ENCODE measurements around the gene ZNF200.
"Not testable (repeated sequence)": the region's sequence is repeated elsewhere in the genome, so short reads cannot be mapped to it uniquely, and the experiment has no call there.

Gene ZNF200

GRCh38 chr16:3198334-3199072 lies 36.5 kb downstream of the ZNF200 start:
- DNase-seq (ENCODE audit: low spot score), result no peak

- DNase-seq (ENCODE audit: low spot score), result not testable (repeated sequence)
Observed at GRCh38 chr16:3197694-3198333, 37.1 kb downstream of the ZNF200 start.

- no peak for DNase-seq (ENCODE audit: low spot score)
Observed at GRCh38 chr16:3195975-3196374, 39.0 kb downstream of the ZNF200 start.

- no peak for DNase-seq (ENCODE audit: low spot score)
Observed at GRCh38 chr16:3194792-3195191, 40.2 kb downstream of the ZNF200 start.

- DNase-seq (ENCODE audit: low spot score), result no peak
Observed at GRCh38 chr16:3193221-3194212, 41.4 kb downstream of the ZNF200 start.

GRCh38 chr16:3192476-3193019 lies 42.4 kb downstream of the ZNF200 start:
- DNase-seq (ENCODE audit: low spot score), result no peak

GRCh38 chr16:3190949-3191353 lies 44.0 kb downstream of the ZNF200 start:
- no peak for DNase-seq (ENCODE audit: low spot score)

- no peak for DNase-seq (ENCODE audit: low spot score)
Observed at GRCh38 chr16:3189869-3190268, 45.1 kb downstream of the ZNF200 start.

- DNase-seq (ENCODE audit: low spot score), result no peak
Observed at GRCh38 chr16:3188925-3189825, 45.8 kb downstream of the ZNF200 start.

GRCh38 chr16:3188675-3188924 lies 46.4 kb downstream of the ZNF200 start:
- DNase-seq (ENCODE audit: low spot score), result no peak

- DNase-seq (ENCODE audit: low spot score), result no peak
Observed at GRCh38 chr16:3187798-3188674, 46.9 kb downstream of the ZNF200 start, which contains the start of gene OR1F1. Gene OR1F1 (plus strand): TSS chr16:3188204.

GRCh38 chr16:3186946-3187690 lies 47.8 kb downstream of the ZNF200 start:
- no peak for DNase-seq (ENCODE audit: low spot score)

GRCh38 chr16:3183445-3184139 lies 51.4 kb downstream of the ZNF200 start:
- DNase-seq (ENCODE audit: low spot score), result no peak

- peak; percentile 82 for DNase-seq (ENCODE audit: low spot score)
Observed at GRCh38 chr16:3182608-3183444, 52.1 kb downstream of the ZNF200 start.

GRCh38 chr16:3182293-3182607 lies 52.7 kb downstream of the ZNF200 start:
- not testable (repeated sequence) for DNase-seq (ENCODE audit: low spot score)

GRCh38 chr16:3180445-3180878 lies 54.5 kb downstream of the ZNF200 start:
- no peak for DNase-seq (ENCODE audit: low spot score)

- no peak for DNase-seq (ENCODE audit: low spot score)
Observed at GRCh38 chr16:3179651-3180050, 55.3 kb downstream of the ZNF200 start.
